Effector memory CD4-positive, alpha-beta T cell (primary cell): Measurements from ENCODE around the gene DNMBP.

ENCODE experiments used
- DNase-seq, 3 donors: peaks; one replicate each; pipeline ENCODE4 v3.0.0-alpha.2; 2020
- H3K27ac ChIP-seq: 2 replicates; pipeline ENCODE4 v1.7.0; 2013; ENCODE audit warnings: mild to moderate bottlenecking, low read length, moderate library complexity; ENCODE audit not compliant: insufficient read depth, poor library complexity, severe bottlenecking
- H3K27me3 ChIP-seq: replicated peaks from 2 replicates; pipeline ENCODE4 v1.7.0; 2013; ENCODE audit warnings: mild to moderate bottlenecking, low read length; ENCODE audit not compliant: insufficient read depth, control insufficient read depth, poor library complexity, severe bottlenecking
- H3K36me3 ChIP-seq: 2 replicates; pipeline ENCODE4 v1.7.0; 2013; ENCODE audit warnings: mild to moderate bottlenecking, low read length, moderate library complexity; ENCODE audit not compliant: control insufficient read depth, insufficient read depth
- H3K4me1 ChIP-seq: 2 replicates; pipeline ENCODE4 v1.7.0; 2013; ENCODE audit warnings: low read length, mild to moderate bottlenecking; ENCODE audit not compliant: control insufficient read depth, insufficient read depth, poor library complexity, severe bottlenecking
- H3K4me3 ChIP-seq: 2 replicates; pipeline ENCODE4 v1.7.0; 2013; ENCODE audit warnings: low read length, low read depth, mild to moderate bottlenecking; ENCODE audit not compliant: insufficient read depth, poor library complexity, severe bottlenecking
- H3K9me3 ChIP-seq: 2 replicates; pipeline ENCODE4 v1.7.0; 2013; ENCODE audit warnings: mild to moderate bottlenecking, low read length, moderate library complexity; ENCODE audit not compliant: control insufficient read depth

DNMBP gene

GRCh38 chr10:99930731-99931550 is 78.8 kb downstream of the DNMBP start:
- DNase-seq, result no peak
- no peaks in the 10 kb centered on the region for H3K27me3 ChIP-seq
- H3K36me3 ChIP-seq, result no peaks in the 10 kb centered on the region
- no peaks in the 10 kb centered on the region for H3K9me3 ChIP-seq
- H3K4me3 ChIP-seq, result no peak overlapping the region
- no peak overlapping the region for H3K27ac ChIP-seq
- no peaks in the 10 kb centered on the region for H3K4me1 ChIP-seq

DNA sequence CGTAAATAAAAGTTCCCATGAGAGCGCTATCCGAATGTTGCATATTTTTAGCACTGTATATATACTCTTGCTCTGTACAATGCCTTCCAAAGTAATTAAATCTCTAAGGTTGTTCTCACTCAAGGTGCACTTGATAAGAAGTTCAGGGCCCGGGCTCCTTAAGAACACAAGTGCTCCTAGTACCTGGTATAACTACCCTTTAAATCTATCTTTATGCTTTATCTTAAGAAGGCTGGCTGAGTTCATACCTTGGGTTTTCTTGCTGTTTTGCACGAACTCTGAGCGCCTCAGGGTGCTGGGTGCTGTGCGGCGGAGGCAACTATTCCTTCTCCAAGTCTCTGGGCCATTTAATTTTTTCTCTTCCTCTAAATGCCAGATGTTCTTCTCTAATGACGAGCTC is 80.4 kb downstream of the DNMBP start:
- Histone ChIP-seq H3K4me3 (no peak overlapping the region), H3K4me1 (no peaks in the 10 kb centered on the region), H3K27ac (no peak overlapping the region), H3K9me3 (no peaks in the 10 kb centered on the region), H3K27me3 (no peaks in the 10 kb centered on the region), H3K36me3 (no peaks in the 10 kb centered on the region)
- DNase-seq, result no peak

- H3K27me3 ChIP-seq, result no peaks in the 10 kb centered on the region
- no peak overlapping the region for H3K4me3 ChIP-seq
- H3K36me3 ChIP-seq, result no peaks in the 10 kb centered on the region
- no peak for DNase-seq
- no peaks in the 10 kb centered on the region for H3K9me3 ChIP-seq
- no peaks in the 10 kb centered on the region for H3K4me1 ChIP-seq
- H3K27ac ChIP-seq, result no peak overlapping the region
Observed at GRCh38 chr10:99927721-99928280, 81.9 kb downstream of the DNMBP start.

- no peak overlapping the region for H3K27ac ChIP-seq
- no peak overlapping the region for H3K4me3 ChIP-seq
- no peaks in the 10 kb centered on the region for H3K27me3 ChIP-seq
- no peaks in the 10 kb centered on the region for H3K36me3 ChIP-seq
- DNase-seq, result no peak
- no peaks in the 10 kb centered on the region for H3K4me1 ChIP-seq
- H3K9me3 ChIP-seq, result no peaks in the 10 kb centered on the region
Observed at GRCh38 chr10:99926925-99927720, 82.6 kb downstream of the DNMBP start.

DNA sequence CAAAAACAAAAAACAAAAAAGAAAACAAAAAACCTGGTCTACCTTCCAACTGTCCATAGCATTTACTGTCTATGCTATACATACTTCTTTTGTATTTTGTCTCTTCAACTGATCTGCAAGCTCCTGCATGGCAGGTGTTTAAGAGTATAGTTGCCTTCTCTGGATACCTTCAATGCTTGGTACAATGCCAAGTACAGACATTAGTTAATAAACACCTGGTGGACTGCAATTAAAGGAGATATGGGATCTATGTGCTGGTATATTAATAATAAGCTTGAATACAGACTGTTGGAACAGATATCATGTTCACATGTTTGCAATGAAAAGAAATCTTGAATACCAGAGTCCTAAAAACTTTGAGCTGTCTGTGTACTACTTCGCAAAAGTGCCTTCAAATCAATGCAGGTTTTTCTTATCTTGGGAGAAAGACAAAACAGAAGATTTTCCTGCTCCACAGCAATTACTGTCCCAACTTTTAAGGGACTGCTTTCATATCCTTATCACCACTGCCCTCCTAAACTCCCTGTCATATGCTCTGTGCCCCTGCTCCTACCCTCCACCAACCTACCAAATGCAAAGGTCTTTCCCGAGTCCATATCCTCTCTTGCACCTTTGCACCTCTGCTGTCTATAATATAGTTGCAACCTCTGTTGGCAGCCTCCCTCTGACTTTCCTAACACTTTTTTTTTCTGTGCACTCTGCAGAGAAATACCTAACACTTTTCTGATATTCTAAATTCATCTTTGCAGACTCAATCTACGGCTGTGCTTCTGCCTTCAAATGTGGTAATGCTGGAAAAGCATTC is 85.1 kb downstream of the DNMBP start:
- no peaks in the 10 kb centered on the region for H3K9me3 ChIP-seq
- H3K36me3 ChIP-seq, result no peaks in the 10 kb centered on the region
- H3K4me3 ChIP-seq, result no peak overlapping the region
- H3K4me1 ChIP-seq, result no peaks in the 10 kb centered on the region
- no peak for DNase-seq
- no peaks in the 10 kb centered on the region for H3K27me3 ChIP-seq
- H3K27ac ChIP-seq, result no peak overlapping the region

DNA sequence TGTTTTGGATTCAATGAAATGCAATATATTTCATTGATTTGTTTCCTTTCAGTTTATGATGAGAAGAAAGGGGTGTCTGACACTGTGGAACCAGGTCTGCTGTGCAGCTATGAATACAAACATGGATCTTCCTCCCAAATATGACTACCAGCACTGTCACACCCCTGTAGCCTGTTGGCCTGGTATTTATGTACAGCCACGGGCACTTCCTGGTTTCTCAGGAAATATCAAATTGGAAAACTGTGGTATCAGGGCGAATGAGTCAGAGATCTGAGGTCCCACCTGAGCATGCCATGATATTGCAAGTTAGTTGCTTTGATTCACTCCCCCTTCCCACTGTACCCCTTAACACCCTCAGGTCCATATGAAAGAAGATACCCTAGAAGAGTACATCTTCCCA is 87.8 kb downstream of the DNMBP start:
- DNase-seq, result no peak
- H3K27ac ChIP-seq, result no peak overlapping the region

DNA sequence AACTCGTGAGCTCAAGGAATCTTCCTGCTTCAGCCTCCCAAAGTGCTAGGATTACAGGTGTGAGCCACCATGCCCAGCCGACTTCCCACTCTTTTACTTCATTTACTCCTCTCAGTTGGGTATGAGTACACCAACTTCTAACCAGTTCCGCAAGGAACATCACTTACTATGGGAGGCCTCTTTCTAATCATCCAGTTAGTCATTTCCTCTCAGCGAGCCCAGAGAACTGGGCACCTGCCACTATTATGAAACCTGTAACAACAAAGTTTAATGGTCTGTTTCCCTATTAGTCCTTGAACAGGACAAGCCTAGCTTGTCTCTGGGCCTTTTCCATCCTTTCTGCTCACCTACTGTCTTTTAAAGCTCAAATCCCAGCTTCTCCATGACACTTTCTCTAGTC is 88.8 kb downstream of the DNMBP start:
- no peak for DNase-seq
- no peaks in the 10 kb centered on the region for H3K4me1 ChIP-seq
- H3K27ac ChIP-seq, result no peak overlapping the region
- H3K9me3 ChIP-seq, result no peaks in the 10 kb centered on the region
- H3K4me3 ChIP-seq, result no peak overlapping the region
- no peaks in the 10 kb centered on the region for H3K36me3 ChIP-seq
- no peaks in the 10 kb centered on the region for H3K27me3 ChIP-seq

More for the DNA sequence above, 87.8 kb downstream of the DNMBP start:
- Histone ChIP-seq H3K4me1 (no peaks in the 10 kb centered on the region), H3K4me3 (no peak overlapping the region), H3K36me3 (no peaks in the 10 kb centered on the region), H3K9me3 (no peaks in the 10 kb centered on the region), H3K27me3 (no peaks in the 10 kb centered on the region)

DNA sequence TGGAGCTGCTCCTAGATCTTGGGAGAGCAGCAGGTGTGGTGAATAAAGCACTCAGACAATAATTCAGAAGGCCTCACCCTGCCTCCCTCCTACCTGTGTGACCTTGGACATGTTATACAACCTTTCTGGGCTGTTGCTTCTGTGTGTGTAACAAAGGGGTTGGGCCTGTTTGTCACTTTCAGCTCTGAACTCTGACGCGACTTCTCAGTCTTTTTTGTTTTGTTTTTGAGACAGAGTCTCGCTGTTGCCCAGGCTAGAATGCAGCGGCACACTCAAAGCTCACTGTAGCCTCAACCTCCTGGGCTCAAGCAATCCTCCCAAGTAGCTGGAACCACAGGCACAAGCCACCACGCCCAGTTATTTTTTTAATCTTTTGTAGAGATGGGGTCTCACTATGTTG is 89.3 kb downstream of the DNMBP start:
- no peaks in the 10 kb centered on the region for H3K4me1 ChIP-seq
- H3K27ac ChIP-seq, result no peak overlapping the region
- DNase-seq, result no peak

DNA sequence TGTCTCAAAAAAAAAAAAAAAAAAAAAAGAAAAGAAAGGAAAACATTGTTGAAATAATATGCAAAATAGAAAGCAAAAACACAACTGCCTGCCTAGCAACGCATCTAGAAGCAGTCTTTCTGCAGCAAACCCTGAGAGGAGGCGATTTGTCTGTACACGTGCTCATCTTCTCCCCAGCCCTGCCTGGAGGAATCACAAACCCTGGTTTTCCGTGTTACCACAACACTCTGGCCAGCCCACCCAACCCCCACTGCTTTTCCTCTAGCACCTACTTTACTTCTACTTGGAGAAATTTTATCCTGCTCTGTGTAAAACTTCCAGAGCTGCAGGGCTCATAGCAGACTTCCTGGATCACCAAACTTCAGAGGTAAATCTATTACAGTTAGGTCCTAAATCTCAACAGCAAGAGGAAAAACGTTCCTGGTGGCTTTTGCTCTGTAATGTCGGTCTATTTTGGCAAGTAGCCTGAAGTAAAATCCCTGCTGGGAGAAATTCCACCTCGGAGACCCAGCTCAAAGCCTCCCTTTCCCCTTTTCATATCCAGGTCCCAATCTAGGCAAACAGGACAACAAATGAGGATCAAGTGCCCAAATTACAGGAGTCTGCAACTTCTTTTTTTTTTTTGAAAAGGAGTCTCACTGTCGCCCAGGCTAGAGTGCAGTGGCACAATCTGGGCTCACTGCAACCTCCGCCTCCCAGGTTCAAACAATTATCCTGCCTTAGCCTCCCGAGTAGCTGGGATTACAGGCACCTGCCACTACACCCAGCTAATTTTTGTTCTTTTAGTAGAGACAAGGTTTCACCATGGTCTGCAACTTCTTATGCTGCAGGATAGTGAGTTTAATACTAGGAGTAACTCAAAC is 91.6 kb downstream of the DNMBP start:
- no peak overlapping the region for H3K4me3 ChIP-seq
- H3K4me1 ChIP-seq, result no peaks in the 10 kb centered on the region
- no peaks in the 10 kb centered on the region for H3K36me3 ChIP-seq
- no peaks in the 10 kb centered on the region for H3K9me3 ChIP-seq
- no peak overlapping the region for H3K27ac ChIP-seq
- DNase-seq, result no peak
- no peaks in the 10 kb centered on the region for H3K27me3 ChIP-seq

More for the DNA sequence above, 89.3 kb downstream of the DNMBP start:
- Histone ChIP-seq H3K4me3 (no peak overlapping the region), H3K9me3 (no peaks in the 10 kb centered on the region), H3K27me3 (no peaks in the 10 kb centered on the region), H3K36me3 (no peaks in the 10 kb centered on the region)
